Hepatocyte (in vitro differentiated cells): ENCODE data around the gene FGD5.

Experiments used
- EZH2 ChIP-seq: fragments of 200-600 bp; sonication (generic); IDR thresholded peaks from 2 replicates; pipeline ENCODE4 v1.6.1; 2016; ENCODE audit warnings: antibody characterized with exemption, mild to moderate bottlenecking, borderline replicate concordance
- EZH2phosphoT487 ChIP-seq: fragments of 200-600 bp; sonication (generic); IDR thresholded peaks from one replicate; pipeline ENCODE4 v1.6.1; 2018; ENCODE audit warnings: antibody characterized with exemption, mild to moderate bottlenecking, low read depth, moderate library complexity; ENCODE audit not compliant: unreplicated experiment, severe bottlenecking
- TF ChIP-seq, protein P1 (sequence below): fragments of 200-600 bp; sonication (generic); IDR thresholded peaks from 2 replicates; pipeline ENCODE4 v1.5.1; 2016; ENCODE audit warnings: antibody characterized with exemption, mild to moderate bottlenecking; ENCODE audit not compliant: poor library complexity

DNA sequence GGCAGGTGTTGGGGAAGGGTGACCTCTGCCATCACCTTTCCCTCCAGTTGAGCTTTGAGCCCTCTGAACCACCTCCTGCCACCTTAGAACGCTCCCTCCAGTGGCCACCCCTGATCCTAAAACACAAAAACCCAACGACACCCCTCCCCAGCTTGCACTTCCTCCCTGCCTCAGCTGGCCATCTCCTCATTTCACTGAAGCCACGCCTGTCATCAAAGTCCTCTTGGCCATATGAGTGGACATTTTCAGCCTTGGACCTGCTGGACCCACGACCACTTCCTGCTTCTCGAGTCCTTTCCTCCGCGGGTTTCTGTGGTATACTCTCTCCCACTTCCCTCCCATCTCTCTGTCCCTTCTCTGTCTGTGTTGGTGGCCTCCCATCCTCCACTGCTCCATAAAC, 80.2 kb downstream of the FGD5 start:
- TF ChIP-seq, protein P1, sequence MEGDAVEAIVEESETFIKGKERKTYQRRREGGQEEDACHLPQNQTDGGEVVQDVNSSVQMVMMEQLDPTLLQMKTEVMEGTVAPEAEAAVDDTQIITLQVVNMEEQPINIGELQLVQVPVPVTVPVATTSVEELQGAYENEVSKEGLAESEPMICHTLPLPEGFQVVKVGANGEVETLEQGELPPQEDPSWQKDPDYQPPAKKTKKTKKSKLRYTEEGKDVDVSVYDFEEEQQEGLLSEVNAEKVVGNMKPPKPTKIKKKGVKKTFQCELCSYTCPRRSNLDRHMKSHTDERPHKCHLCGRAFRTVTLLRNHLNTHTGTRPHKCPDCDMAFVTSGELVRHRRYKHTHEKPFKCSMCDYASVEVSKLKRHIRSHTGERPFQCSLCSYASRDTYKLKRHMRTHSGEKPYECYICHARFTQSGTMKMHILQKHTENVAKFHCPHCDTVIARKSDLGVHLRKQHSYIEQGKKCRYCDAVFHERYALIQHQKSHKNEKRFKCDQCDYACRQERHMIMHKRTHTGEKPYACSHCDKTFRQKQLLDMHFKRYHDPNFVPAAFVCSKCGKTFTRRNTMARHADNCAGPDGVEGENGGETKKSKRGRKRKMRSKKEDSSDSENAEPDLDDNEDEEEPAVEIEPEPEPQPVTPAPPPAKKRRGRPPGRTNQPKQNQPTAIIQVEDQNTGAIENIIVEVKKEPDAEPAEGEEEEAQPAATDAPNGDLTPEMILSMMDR = no peak
- TF ChIP-seq EZH2 (no peak), EZH2phosphoT487 (no peak)
